ENCODE data around the gene SDCCAG8.

GRCh38 chr1:243379706-243380105, 123.9 kb downstream of the SDCCAG8 start:
- TF ChIP-seq, protein P1, sequence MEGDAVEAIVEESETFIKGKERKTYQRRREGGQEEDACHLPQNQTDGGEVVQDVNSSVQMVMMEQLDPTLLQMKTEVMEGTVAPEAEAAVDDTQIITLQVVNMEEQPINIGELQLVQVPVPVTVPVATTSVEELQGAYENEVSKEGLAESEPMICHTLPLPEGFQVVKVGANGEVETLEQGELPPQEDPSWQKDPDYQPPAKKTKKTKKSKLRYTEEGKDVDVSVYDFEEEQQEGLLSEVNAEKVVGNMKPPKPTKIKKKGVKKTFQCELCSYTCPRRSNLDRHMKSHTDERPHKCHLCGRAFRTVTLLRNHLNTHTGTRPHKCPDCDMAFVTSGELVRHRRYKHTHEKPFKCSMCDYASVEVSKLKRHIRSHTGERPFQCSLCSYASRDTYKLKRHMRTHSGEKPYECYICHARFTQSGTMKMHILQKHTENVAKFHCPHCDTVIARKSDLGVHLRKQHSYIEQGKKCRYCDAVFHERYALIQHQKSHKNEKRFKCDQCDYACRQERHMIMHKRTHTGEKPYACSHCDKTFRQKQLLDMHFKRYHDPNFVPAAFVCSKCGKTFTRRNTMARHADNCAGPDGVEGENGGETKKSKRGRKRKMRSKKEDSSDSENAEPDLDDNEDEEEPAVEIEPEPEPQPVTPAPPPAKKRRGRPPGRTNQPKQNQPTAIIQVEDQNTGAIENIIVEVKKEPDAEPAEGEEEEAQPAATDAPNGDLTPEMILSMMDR (conservative IDR thresholded peaks at IDR 0.05; ENCODE audit: low read depth, low read length): no peak
- TF ChIP-seq EZH2phosphoT487 (IDR thresholded peaks at IDR 0.05; ENCODE audit: borderline replicate concordance, low read length) (no peak), EZH2 (IDR thresholded peaks at IDR 0.05; ENCODE audit: low read length, unreplicated experiment) (no peak)
